Left renal pelvis (tissue), 4 donors: ENCODE measurements around the gene UQCC3. TPM values are rescaled to one million over a fixed set of nuclear protein-coding genes. Genes with fewer than 3 reads are reported as not detected.
"Not testable (repeated sequence)": the region's sequence is repeated elsewhere in the genome, so short reads cannot be mapped to it uniquely, and the experiment has no call there.

ENCODE experiments used
- DNase-seq, 4 donors: peaks; one replicate each; pipeline ENCODE4 v3.0.0-alpha.2; 2013; ENCODE audit warnings: low read depth in 4 of 4, low spot score in 3 of 4
- polyA plus RNA-seq, 4 donors: library from polyadenylated mRNA; unstranded; fragments of 120-200 nt; gene quantifications; one replicate each; pipeline ENCODE4 v1.2.1, GENCODE V29; 2013; ENCODE audit not compliant: insufficient read length in 4 of 4

UQCC3 gene
- polyA plus RNA-seq, 4 donors = 6.0 to 12.6 (median 7.6) TPM

DNA sequence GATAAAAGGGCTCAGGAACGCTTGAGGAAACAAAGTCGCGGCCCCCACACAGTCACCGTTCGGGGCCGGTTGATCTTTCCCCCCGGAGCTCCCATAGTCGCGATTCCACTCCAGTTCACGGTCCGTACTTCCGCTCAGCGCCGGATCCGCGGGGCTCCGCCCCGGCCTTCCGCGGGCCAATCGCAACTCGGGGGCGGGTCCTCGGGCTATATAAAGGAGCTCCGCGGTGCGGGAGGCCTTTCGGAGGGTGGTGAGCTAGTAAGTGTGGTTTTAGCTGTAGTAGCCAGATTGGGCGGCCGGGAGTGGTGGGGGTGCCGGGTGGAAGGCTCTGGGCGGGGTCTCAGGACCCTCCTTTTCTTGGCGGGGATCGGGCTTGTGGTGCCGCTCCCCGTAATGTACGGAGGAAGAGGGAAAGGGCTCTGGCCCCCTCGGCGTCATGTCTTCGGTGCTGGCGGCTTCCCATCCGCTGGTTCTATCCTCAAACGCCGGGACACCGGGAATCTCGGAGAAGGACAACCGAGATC is 6.3 kb upstream of the UQCC3 start, which contains the start of the genes C11orf98 and CSKMT:
Gene C11orf98 (minus strand): TSS at position 136 of the 524 bp plus-strand sequence. CDS start 41 bp downstream, at position 95.
Gene CSKMT (plus strand): TSS at position 238 of the 524 bp plus-strand sequence. CDS start 568 bp downstream, outside the sequence.
- DNase-seq = peak; percentile 90 to 94 (median 92)

GRCh38 chr11:62665599-62666258 is 5.7 kb upstream of the UQCC3 start:
- no peak for DNase-seq

DNA sequence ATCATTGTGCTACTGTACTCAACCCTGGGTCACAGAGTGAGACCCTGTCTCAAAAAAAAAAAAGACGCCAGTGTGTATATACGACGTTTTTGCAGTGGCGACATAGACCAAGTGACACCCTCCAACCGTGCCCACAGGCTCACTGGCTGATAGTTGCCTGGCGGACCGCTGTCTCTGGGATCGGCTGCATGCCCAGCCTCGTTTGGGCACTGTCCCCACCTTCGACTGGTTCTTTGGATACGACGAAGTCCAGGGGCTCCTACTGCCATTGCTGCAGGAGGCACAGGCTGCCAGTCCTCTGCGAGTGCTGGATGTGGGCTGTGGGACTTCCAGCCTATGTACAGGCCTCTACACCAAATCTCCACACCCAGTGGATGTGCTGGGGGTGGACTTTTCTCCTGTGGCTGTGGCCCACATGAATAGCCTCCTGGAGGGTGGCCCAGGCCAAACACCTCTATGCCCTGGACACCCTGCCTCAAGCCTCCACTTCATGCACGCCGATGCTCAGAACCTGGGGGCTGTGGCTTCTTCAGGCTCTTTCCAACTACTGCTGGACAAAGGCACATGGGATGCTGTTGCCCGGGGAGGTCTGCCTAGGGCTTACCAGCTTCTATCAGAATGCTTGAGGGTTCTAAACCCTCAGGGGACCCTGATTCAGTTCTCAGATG is 5.1 kb upstream of the UQCC3 start:
- no peak for DNase-seq

GRCh38 chr11:62667460-62667859 is 4.0 kb upstream of the UQCC3 start:
- DNase-seq = no peak

- DNase-seq = no peak
These were observed 1.9 kb upstream of the UQCC3 start for GRCh38 chr11:62669420-62670161.

GRCh38 chr11:62671236-62671607 is 251 bp upstream of the UQCC3 start:
- no peak for DNase-seq

DNA sequence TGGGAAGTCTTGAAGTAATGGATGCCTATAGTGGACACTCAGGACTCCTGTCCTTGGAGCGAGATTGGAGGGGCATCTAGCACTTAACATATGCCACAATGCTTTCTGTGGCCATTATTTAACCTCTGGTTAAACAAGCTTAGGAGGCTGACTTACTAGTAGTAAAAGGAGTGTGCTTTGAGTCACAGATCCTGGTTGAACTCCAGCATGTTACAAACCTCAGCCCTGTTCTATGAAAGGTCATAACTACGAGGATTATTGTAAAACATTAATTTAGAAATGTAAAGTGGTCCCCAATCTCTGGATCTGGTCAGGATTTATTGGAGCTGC is 1.7 kb downstream of the UQCC3 start:
- no peak for DNase-seq

- not testable (repeated sequence) for DNase-seq
These were observed 3.9 kb downstream of the UQCC3 start for GRCh38 chr11:62675415-62675814.

DNA sequence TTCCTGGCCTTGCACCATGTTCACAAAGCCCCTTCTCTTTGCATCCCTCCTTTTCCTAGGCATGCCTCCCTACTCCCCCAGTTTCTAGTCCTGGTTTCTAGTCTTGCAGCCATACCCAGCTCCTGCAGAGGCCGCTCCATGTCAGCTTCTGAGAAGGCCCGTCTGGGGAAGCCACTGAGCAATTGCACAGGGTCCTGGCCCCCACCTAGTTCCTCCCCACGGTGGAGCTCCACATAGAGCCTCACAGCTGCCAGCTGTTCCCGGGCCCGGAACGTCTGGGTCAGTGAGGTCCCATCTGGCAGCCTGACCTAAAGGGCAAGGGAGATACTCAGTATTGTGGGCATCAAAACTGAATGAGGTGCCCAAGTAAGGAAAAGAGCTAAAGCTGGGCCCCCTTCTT is 5.2 kb downstream of the UQCC3 start:
- no peak for DNase-seq

GRCh38 chr11:62677156-62677555 is 5.7 kb downstream of the UQCC3 start:
- no peak for DNase-seq

GRCh38 chr11:62677714-62678113 is 6.2 kb downstream of the UQCC3 start:
- no peak for DNase-seq

GRCh38 chr11:62678433-62678769 is 6.9 kb downstream of the UQCC3 start:
- no peak for DNase-seq

GRCh38 chr11:62678770-62679696 is 7.6 kb downstream of the UQCC3 start, which contains the start of gene UBXN1:
UBXN1 (minus strand) TSS chr11:62679073; CDS start chr11:62678923, 150 bp downstream.
- DNase-seq = peak in 3 of 4 donors; percentile 71 to 73 (median 72)

- no peak for DNase-seq
These were observed 9.4 kb downstream of the UQCC3 start for GRCh38 chr11:62680825-62681240.

DNA sequence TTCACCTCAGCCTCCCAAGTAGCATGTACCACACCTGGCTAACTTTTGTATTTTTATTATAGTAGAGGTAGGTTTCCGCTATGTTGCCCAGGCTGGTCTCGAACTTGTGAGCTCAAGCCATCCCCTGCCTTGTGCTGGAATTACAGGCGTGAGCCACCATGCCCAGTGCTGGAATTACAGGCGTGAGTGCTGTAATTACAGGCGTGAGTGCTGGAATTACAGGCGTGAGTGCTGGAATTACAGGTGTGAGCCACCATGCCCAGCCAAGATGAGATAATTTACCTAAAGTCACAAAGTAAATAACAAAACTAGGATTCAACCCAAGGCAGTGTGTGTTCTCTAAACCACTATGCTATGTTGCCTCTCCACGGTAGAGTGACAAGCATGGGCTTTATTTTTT is 11.0 kb downstream of the UQCC3 start:
- no peak for DNase-seq

- DNase-seq = no peak
These were observed 16.3 kb downstream of the UQCC3 start for GRCh38 chr11:62687508-62688396.

GRCh38 chr11:62688491-62688890 is 17.0 kb downstream of the UQCC3 start:
- DNase-seq = no peak

DNA sequence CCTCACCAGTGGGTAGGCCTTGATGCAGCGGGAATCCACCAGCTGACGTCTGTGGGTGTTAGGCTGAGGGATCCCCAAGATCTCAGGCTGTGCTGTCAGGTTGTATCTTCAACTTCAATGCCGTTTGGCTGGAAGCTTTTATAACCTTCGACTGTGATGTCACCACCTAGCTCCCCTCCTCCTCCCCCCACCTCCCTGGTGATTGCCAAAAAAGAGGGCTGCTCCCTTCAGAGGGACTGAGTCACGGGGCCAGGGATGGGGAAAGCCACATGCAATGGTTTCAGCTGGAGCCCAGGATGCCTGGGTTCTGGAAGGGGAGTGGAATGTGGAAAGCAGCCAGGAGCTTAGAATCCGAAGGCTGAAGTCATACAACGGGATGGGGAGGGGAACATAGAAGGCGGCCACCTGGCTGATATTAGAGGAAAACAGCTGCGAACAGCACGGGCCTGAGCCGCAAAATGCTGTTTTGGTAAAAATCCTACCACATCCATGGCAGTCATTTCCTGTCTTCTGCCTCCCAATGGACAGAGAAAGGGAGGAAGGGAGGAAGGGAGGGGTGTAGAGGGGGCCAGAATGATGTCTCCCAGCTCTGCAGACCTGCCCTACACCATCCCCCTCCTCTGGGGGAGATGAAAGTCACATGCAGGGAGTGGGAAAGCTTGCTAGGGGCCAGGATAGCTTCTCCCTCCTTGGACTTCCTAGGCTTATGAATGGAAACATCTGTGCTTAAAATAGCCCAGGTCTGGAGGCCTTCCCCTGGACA is 18.1 kb downstream of the UQCC3 start, which contains the start of gene LRRN4CL:
Gene LRRN4CL (minus strand): TSS at position 110 of the 763 bp plus-strand sequence. CDS start 1,022 bp downstream, outside the sequence.
- DNase-seq = no peak
